ENCODE results near the gene HERPUD2.

HERPUD2 gene

GRCh38 chr7:35694784-35695472, at the start of gene HERPUD2:
Gene HERPUD2 (minus strand): TSS chr7:35695135. CDS start chr7:35694330, 805 bp downstream.
- peak; percentile 89 for DNase-seq

GRCh38 chr7:35738889-35739288, 44.0 kb upstream of the HERPUD2 start:
- no peak for DNase-seq

GRCh38 chr7:35736725-35737124, 41.8 kb upstream of the HERPUD2 start:
- DNase-seq, result no peak

- DNase-seq, result no peak
Measured at GRCh38 chr7:35735396-35735795, 40.5 kb upstream of the HERPUD2 start.

- DNase-seq, result no peak
Measured at GRCh38 chr7:35734001-35734483, 39.1 kb upstream of the HERPUD2 start.

GRCh38 chr7:35731349-35731748, 36.4 kb upstream of the HERPUD2 start:
- no peak for DNase-seq

GRCh38 chr7:35729061-35729783, 34.3 kb upstream of the HERPUD2 start:
- peak; percentile 62 for DNase-seq

- DNase-seq, result no peak
Measured at GRCh38 chr7:35728412-35729060, 33.6 kb upstream of the HERPUD2 start.

GRCh38 chr7:35727571-35727970, 32.6 kb upstream of the HERPUD2 start:
- peak; percentile 43 for DNase-seq

GRCh38 chr7:35726654-35727053, 31.7 kb upstream of the HERPUD2 start:
- no peak for DNase-seq

GRCh38 chr7:35725280-35725680, 30.3 kb upstream of the HERPUD2 start:
- peak; percentile 70 for DNase-seq

GRCh38 chr7:35723011-35723410, 28.1 kb upstream of the HERPUD2 start:
- no peak for DNase-seq

- no peak for DNase-seq
Measured at GRCh38 chr7:35722054-35722849, 27.3 kb upstream of the HERPUD2 start.

GRCh38 chr7:35721288-35721687, 26.4 kb upstream of the HERPUD2 start:
- DNase-seq, result no peak

- no peak for DNase-seq
Measured at GRCh38 chr7:35720849-35721248, 25.9 kb upstream of the HERPUD2 start.

GRCh38 chr7:35720032-35720431, 25.1 kb upstream of the HERPUD2 start:
- DNase-seq, result no peak

- no peak for DNase-seq
Measured at GRCh38 chr7:35718047-35718446, 23.1 kb upstream of the HERPUD2 start.

GRCh38 chr7:35717516-35717915, 22.6 kb upstream of the HERPUD2 start:
- DNase-seq, result no peak

- no peak for DNase-seq
Measured at GRCh38 chr7:35717013-35717412, 22.1 kb upstream of the HERPUD2 start.

- DNase-seq, result no peak
Measured at GRCh38 chr7:35716038-35716803, 21.3 kb upstream of the HERPUD2 start.

GRCh38 chr7:35714862-35715261, 19.9 kb upstream of the HERPUD2 start:
- no peak for DNase-seq

GRCh38 chr7:35714407-35714806, 19.5 kb upstream of the HERPUD2 start:
- no peak for DNase-seq
